Caco-2 (cell line): Measurements from ENCODE around the gene PCF11. TPM values are rescaled to one million over a fixed set of nuclear protein-coding genes. Genes with fewer than 3 reads are reported as not detected.
A peak's percentile ranks its signal among the peaks of the same experiment; 100 is the strongest.

Experiments
- BruUV-seq: library from RNA; stranded (reverse); fragments of 400-500 nt; replicated peaks from 2 replicates; lab custom pipeline; 2021; lab: Mats Ljungman, UMichigan
- CTCF ChIA-PET: fragments of 300-600 bp; sonication (Branson Sonifier 250); formaldehyde crosslinking; loops from one replicate; lab custom pipeline; 2022; ENCODE audit warnings: antibody characterized with exemption; lab: Charles Lee
- POLR2A ChIA-PET: fragments of 300-600 bp; sonication (Branson Sonifier 250); formaldehyde crosslinking; loops from one replicate; lab custom pipeline; 2022; ENCODE audit warnings: antibody characterized with exemption; lab: Charles Lee
- DNase-seq, 2 experiments: peaks; one replicate each; pipeline versions ENCODE4 v3.0.0 to v3.0.0-alpha.2; 2020 to 2022
- H3K27me3 ChIP-seq: replicated peaks from 2 replicates; pipeline ENCODE4 v1.6.0; 2011; ENCODE audit warnings: low read length; ENCODE audit not compliant: control insufficient read depth, insufficient read depth
- H3K36me3 ChIP-seq: 2 replicates; pipeline ENCODE4 v1.5.1; 2011; ENCODE audit warnings: low read length; ENCODE audit not compliant: control insufficient read depth, insufficient read depth
- H3K4me1 ChIP-seq: fragments of 250-450 bp; sonication (Bioruptor Pico); 2 replicates; pipeline ENCODE4 v1.5.1; 2020; ENCODE audit warnings: mild to moderate bottlenecking
- H3K4me3 ChIP-seq: 2 replicates; pipeline ENCODE4 v1.5.1; 2011; ENCODE audit warnings: low read depth, mild to moderate bottlenecking, control low read depth, low read length
- H3K9me3 ChIP-seq: fragments of 250-450 bp; sonication (Bioruptor Pico); 2 replicates; pipeline ENCODE4 v1.5.1; 2020; ENCODE audit warnings: mild to moderate bottlenecking, moderate library complexity
- H3K27ac Mint-ChIP-seq: one replicate; pipeline ENCODE4 v1.8.0; 2022; ENCODE audit warnings: mixed read lengths; ENCODE audit not compliant: unreplicated experiment
- H3K27me3 Mint-ChIP-seq: one replicate; pipeline ENCODE4 v1.8.0; 2022; ENCODE audit warnings: mixed read lengths; ENCODE audit not compliant: insufficient read depth, unreplicated experiment
- H3K36me3 Mint-ChIP-seq: one replicate; pipeline ENCODE4 v1.8.0; 2022; ENCODE audit warnings: mild to moderate bottlenecking, mixed read lengths; ENCODE audit not compliant: insufficient read depth, unreplicated experiment
- H3K4me1 Mint-ChIP-seq: one replicate; pipeline ENCODE4 v1.8.0; 2022; ENCODE audit warnings: low read depth, mixed read lengths; ENCODE audit not compliant: unreplicated experiment
- H3K4me3 Mint-ChIP-seq: one replicate; pipeline ENCODE4 v1.8.0; 2022; ENCODE audit warnings: mild to moderate bottlenecking, moderate library complexity, mixed read lengths; ENCODE audit not compliant: unreplicated experiment
- H3K9me3 Mint-ChIP-seq: one replicate; pipeline ENCODE4 v1.8.0; 2022; ENCODE audit warnings: mixed read lengths; ENCODE audit not compliant: unreplicated experiment
- CTCF ChIP-seq, 2 experiments: fragments of 200-600 bp in 1 of 2; IDR thresholded peaks; 1 replicate in 1 of 2; 2 replicates in 1 of 2; pipeline versions ENCODE4 v1.5.1 to v1.8.0; 2011 to 2022; ENCODE audit warnings: antibody characterized with exemption in 1 of 2, control low read depth in 1 of 2, inconsistent platforms in 1 of 2, low read depth in 1 of 2, low read length in 1 of 2, mild to moderate bottlenecking in 1 of 2, moderate library complexity in 1 of 2; ENCODE audit not compliant: insufficient read depth in 1 of 2, severe bottlenecking in 1 of 2, unreplicated experiment in 1 of 2
- intact Hi-C: fragments of 100-400 bp; cut with micrococcal nuclease; formaldehyde crosslinking; loops from one replicate; pipeline ENCODE4 v1.10.0; 2022; ENCODE audit not compliant: unreplicated experiment
- total RNA-seq: library from RNA; stranded (reverse); gene quantifications from 2 replicates; pipeline ENCODE4 v1.2.3, GENCODE V29; 2022

PCF11 gene
- total RNA-seq, 1 experiment from 2014 or later: 78.4 TPM

GRCh38 chr11:83181815-83182214 lies 24.9 kb downstream of the PCF11 start:
- Mint-ChIP-seq H3K4me1 (peaks cover 7% of the 10 kb centered on the region), H3K9me3 (no peaks in the 10 kb centered on the region), H3K4me3 (no peak overlapping the region), H3K36me3 (peaks cover 87% of the 10 kb centered on the region), H3K27me3 (no peaks in the 10 kb centered on the region), H3K27ac (no peak overlapping the region)
- intact Hi-C loops: no loop called here
- H3K27me3 ChIP-seq: no peaks in the 10 kb centered on the region
- ChIA-PET CTCF (no interaction called here), POLR2A (interaction anchor here (1.0 to 1.6 kb wide), 2 partner anchors 25 to 280 kb away, joined by 4 to 7 read pairs; partner anchors contain the start of genes DDIAS and PCF11)
- no peak for TF ChIP-seq CTCF (IDR thresholded peaks at IDR 0.05; ENCODE audit: insufficient read depth in 1 of 2, low read depth in 1 of 2, low read length in 1 of 2, severe bottlenecking in 1 of 2, unreplicated experiment in 1 of 2)
- H3K9me3 ChIP-seq: no peaks in the 10 kb centered on the region
- BruUV-seq: no TSS peak
- no peaks in the 10 kb centered on the region for H3K4me1 ChIP-seq
- no peak for DNase-seq
- no peak overlapping the region for H3K4me3 ChIP-seq
- H3K36me3 ChIP-seq: peaks cover 4% of the 10 kb centered on the region; the same call in 1 of the 2 replicates

GRCh38 chr11:83185767-83186166 lies 28.8 kb downstream of the PCF11 start:
- peaks cover 1% of the 10 kb centered on the region; the same call in 1 of the 2 replicates for H3K36me3 ChIP-seq
- H3K4me1 Mint-ChIP-seq: peaks cover 13% of the 10 kb centered on the region

GRCh38 chr11:83187465-83187864 lies 30.5 kb downstream of the PCF11 start:
- H3K9me3 ChIP-seq: no peaks in the 10 kb centered on the region
- Mint-ChIP-seq H3K4me1 (peaks cover 10% of the 10 kb centered on the region), H3K27me3 (no peaks in the 10 kb centered on the region), H3K36me3 (peaks cover 83% of the 10 kb centered on the region), H3K27ac (peak overlapping the region; percentile 8), H3K4me3 (no peak overlapping the region), H3K9me3 (no peaks in the 10 kb centered on the region)
- peaks cover 2% of the 10 kb centered on the region; the same call in 1 of the 2 replicates for H3K36me3 ChIP-seq
- no peak overlapping the region for H3K4me3 ChIP-seq
- ChIA-PET CTCF (interaction anchor here (0.8 kb wide), 1 partner anchor 62 kb away, joined by 3 read pairs; no protein-coding TSS in a partner anchor), POLR2A (interaction anchor here (1.1 to 3.0 kb wide), 2 partner anchors 31 to 98 kb away, joined by 4 to 12 read pairs; partner anchors contain the start of genes CCDC90B and PCF11)
- intact Hi-C loops: no loop called here
- BruUV-seq: no TSS peak
- TF ChIP-seq CTCF (IDR thresholded peaks at IDR 0.05; ENCODE audit: insufficient read depth in 1 of 2, low read depth in 1 of 2, low read length in 1 of 2, severe bottlenecking in 1 of 2, unreplicated experiment in 1 of 2): no peak
- DNase-seq: no peak
- no peaks in the 10 kb centered on the region for H3K27me3 ChIP-seq
- peaks cover 3% of the 10 kb centered on the region; the same call in 1 of the 2 replicates for H3K4me1 ChIP-seq

More at GRCh38 chr11:83185767-83186166, 28.8 kb downstream of the PCF11 start:
- Histone ChIP-seq H3K27me3 (no peaks in the 10 kb centered on the region), H3K9me3 (no peaks in the 10 kb centered on the region), H3K4me1 (no peaks in the 10 kb centered on the region), H3K4me3 (no peak overlapping the region)
- intact Hi-C loops: no loop called here
- H3K9me3 Mint-ChIP-seq: no peaks in the 10 kb centered on the region
- no peak for TF ChIP-seq CTCF (IDR thresholded peaks at IDR 0.05; ENCODE audit: insufficient read depth in 1 of 2, low read depth in 1 of 2, low read length in 1 of 2, severe bottlenecking in 1 of 2, unreplicated experiment in 1 of 2)
- no peak overlapping the region for H3K4me3 Mint-ChIP-seq
- CTCF ChIA-PET: no interaction called here
- H3K27ac Mint-ChIP-seq: no peak overlapping the region
- peaks cover 88% of the 10 kb centered on the region for H3K36me3 Mint-ChIP-seq
- POLR2A ChIA-PET: no interaction called here
- no peaks in the 10 kb centered on the region for H3K27me3 Mint-ChIP-seq
- BruUV-seq: no TSS peak
- no peak for DNase-seq
